Measurements from ENCODE around the gene WDFY2. TPM values are rescaled to one million over a fixed set of nuclear protein-coding genes. Genes with fewer than 3 reads are reported as not detected.

Gene WDFY2
- polyA plus RNA-seq, 1 donor from 2014 or later = 5.3 TPM

GRCh38 chr13:51644654-51645053 is 60.4 kb downstream of the WDFY2 start:
- H3K27ac ChIP-seq (ENCODE audit: low read length) = no peak overlapping the region
- no peaks in the 10 kb centered on the region for H3K36me3 ChIP-seq (ENCODE audit: insufficient read depth, low read length)
- no peaks in the 10 kb centered on the region for H3K27me3 ChIP-seq (ENCODE audit: insufficient read depth, low read depth, low read length)
- H3K9ac ChIP-seq (ENCODE audit: low read length) = no peak overlapping the region
- no peaks in the 10 kb centered on the region for H4K20me1 ChIP-seq (ENCODE audit: insufficient read depth)
- H3K4me3 ChIP-seq (ENCODE audit: low read length) = no peak overlapping the region
- H3K79me2 ChIP-seq (replicated peaks; ENCODE audit: insufficient read depth, low read length) = no peaks in the 10 kb centered on the region
- no peaks in the 10 kb centered on the region for H3K9me3 ChIP-seq (ENCODE audit: low read length)
- TF ChIP-seq, protein P1, sequence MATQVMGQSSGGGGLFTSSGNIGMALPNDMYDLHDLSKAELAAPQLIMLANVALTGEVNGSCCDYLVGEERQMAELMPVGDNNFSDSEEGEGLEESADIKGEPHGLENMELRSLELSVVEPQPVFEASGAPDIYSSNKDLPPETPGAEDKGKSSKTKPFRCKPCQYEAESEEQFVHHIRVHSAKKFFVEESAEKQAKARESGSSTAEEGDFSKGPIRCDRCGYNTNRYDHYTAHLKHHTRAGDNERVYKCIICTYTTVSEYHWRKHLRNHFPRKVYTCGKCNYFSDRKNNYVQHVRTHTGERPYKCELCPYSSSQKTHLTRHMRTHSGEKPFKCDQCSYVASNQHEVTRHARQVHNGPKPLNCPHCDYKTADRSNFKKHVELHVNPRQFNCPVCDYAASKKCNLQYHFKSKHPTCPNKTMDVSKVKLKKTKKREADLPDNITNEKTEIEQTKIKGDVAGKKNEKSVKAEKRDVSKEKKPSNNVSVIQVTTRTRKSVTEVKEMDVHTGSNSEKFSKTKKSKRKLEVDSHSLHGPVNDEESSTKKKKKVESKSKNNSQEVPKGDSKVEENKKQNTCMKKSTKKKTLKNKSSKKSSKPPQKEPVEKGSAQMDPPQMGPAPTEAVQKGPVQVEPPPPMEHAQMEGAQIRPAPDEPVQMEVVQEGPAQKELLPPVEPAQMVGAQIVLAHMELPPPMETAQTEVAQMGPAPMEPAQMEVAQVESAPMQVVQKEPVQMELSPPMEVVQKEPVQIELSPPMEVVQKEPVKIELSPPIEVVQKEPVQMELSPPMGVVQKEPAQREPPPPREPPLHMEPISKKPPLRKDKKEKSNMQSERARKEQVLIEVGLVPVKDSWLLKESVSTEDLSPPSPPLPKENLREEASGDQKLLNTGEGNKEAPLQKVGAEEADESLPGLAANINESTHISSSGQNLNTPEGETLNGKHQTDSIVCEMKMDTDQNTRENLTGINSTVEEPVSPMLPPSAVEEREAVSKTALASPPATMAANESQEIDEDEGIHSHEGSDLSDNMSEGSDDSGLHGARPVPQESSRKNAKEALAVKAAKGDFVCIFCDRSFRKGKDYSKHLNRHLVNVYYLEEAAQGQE (IDR thresholded peaks at IDR 0.05; ENCODE audit: borderline replicate concordance) = no peak
- TF ChIP-seq RAD21 (conservative IDR thresholded peaks at IDR 0.05) = no peak
- no peak for TF ChIP-seq MXI1 (conservative IDR thresholded peaks at IDR 0.05; ENCODE audit: poor library complexity, severe bottlenecking)
- TF ChIP-seq TAF1 (IDR thresholded peaks at IDR 0.05; ENCODE audit: low read depth) = no peak
- TF ChIP-seq EP300 (conservative IDR thresholded peaks at IDR 0.05; ENCODE audit: poor library complexity, severe bottlenecking) = no peak
- TF ChIP-seq, protein P2, sequence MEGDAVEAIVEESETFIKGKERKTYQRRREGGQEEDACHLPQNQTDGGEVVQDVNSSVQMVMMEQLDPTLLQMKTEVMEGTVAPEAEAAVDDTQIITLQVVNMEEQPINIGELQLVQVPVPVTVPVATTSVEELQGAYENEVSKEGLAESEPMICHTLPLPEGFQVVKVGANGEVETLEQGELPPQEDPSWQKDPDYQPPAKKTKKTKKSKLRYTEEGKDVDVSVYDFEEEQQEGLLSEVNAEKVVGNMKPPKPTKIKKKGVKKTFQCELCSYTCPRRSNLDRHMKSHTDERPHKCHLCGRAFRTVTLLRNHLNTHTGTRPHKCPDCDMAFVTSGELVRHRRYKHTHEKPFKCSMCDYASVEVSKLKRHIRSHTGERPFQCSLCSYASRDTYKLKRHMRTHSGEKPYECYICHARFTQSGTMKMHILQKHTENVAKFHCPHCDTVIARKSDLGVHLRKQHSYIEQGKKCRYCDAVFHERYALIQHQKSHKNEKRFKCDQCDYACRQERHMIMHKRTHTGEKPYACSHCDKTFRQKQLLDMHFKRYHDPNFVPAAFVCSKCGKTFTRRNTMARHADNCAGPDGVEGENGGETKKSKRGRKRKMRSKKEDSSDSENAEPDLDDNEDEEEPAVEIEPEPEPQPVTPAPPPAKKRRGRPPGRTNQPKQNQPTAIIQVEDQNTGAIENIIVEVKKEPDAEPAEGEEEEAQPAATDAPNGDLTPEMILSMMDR (IDR thresholded peaks at IDR 0.05; ENCODE audit: poor library complexity, severe bottlenecking) = no peak
- no peak for TF ChIP-seq SMC3 (conservative IDR thresholded peaks at IDR 0.05; ENCODE audit: poor library complexity)
- no peak for TF ChIP-seq POLR2AphosphoS5 (IDR thresholded peaks at IDR 0.05)
- no peak for TF ChIP-seq EZH2 (IDR thresholded peaks at IDR 0.05; ENCODE audit: borderline replicate concordance, insufficient read depth, low read length, poor library complexity, severe bottlenecking)
- H2AFZ ChIP-seq (ENCODE audit: low read depth, low read length) = no peak overlapping the region
- H3K4me2 ChIP-seq (ENCODE audit: low read length) = no peak overlapping the region
- H3F3A ChIP-seq (ENCODE audit: insufficient read depth, low read length, poor library complexity, severe bottlenecking) = no peaks in the 10 kb centered on the region
- no peaks in the 10 kb centered on the region for H3K9me2 ChIP-seq (ENCODE audit: insufficient read depth, low read length)

- Histone ChIP-seq H2AFZ (ENCODE audit: low read depth, low read length) (no peak overlapping the region), H3K9ac (ENCODE audit: low read length) (no peak overlapping the region), H3K36me3 (ENCODE audit: insufficient read depth, low read length) (no peaks in the 10 kb centered on the region), H3K4me3 (ENCODE audit: low read length) (no peak overlapping the region), H3K9me2 (ENCODE audit: insufficient read depth, low read length) (no peaks in the 10 kb centered on the region), H4K20me1 (ENCODE audit: insufficient read depth) (no peaks in the 10 kb centered on the region), H3K27ac (ENCODE audit: low read length) (no peak overlapping the region), H3K9me3 (ENCODE audit: low read length) (no peaks in the 10 kb centered on the region), H3K27me3 (ENCODE audit: insufficient read depth, low read depth, low read length) (no peaks in the 10 kb centered on the region), H3F3A (ENCODE audit: insufficient read depth, low read length, poor library complexity, severe bottlenecking) (no peaks in the 10 kb centered on the region), H3K4me2 (ENCODE audit: low read length) (no peak overlapping the region), H3K79me2 (replicated peaks; ENCODE audit: insufficient read depth, low read length) (no peaks in the 10 kb centered on the region)
- no peak for TF ChIP-seq EZH2 (IDR thresholded peaks at IDR 0.05; ENCODE audit: borderline replicate concordance, insufficient read depth, low read length, poor library complexity, severe bottlenecking)
- TF ChIP-seq MXI1 (conservative IDR thresholded peaks at IDR 0.05; ENCODE audit: poor library complexity, severe bottlenecking) = no peak
- TF ChIP-seq RAD21 (conservative IDR thresholded peaks at IDR 0.05) = no peak
- TF ChIP-seq SMC3 (conservative IDR thresholded peaks at IDR 0.05; ENCODE audit: poor library complexity) = no peak
- TF ChIP-seq, protein P1 (IDR thresholded peaks at IDR 0.05; ENCODE audit: borderline replicate concordance) = no peak
- TF ChIP-seq, protein P2 (IDR thresholded peaks at IDR 0.05; ENCODE audit: poor library complexity, severe bottlenecking) = no peak
- no peak for TF ChIP-seq TAF1 (IDR thresholded peaks at IDR 0.05; ENCODE audit: low read depth)
- no peak for TF ChIP-seq POLR2AphosphoS5 (IDR thresholded peaks at IDR 0.05)
- TF ChIP-seq EP300 (conservative IDR thresholded peaks at IDR 0.05; ENCODE audit: poor library complexity, severe bottlenecking) = no peak
Measured at GRCh38 chr13:51645154-51645650, 60.9 kb downstream of the WDFY2 start.
